Ammon's horn (tissue), 1 donor: ENCODE data around the gene ERC2.
A peak's percentile ranks its signal among the peaks of the same experiment; 100 is the strongest.

ENCODE experiments used
- DNase-seq: peaks from one replicate; pipeline ENCODE4 v3.0.0-alpha.2; 2016; ENCODE audit warnings: low spot score

Gene ERC2

DNA sequence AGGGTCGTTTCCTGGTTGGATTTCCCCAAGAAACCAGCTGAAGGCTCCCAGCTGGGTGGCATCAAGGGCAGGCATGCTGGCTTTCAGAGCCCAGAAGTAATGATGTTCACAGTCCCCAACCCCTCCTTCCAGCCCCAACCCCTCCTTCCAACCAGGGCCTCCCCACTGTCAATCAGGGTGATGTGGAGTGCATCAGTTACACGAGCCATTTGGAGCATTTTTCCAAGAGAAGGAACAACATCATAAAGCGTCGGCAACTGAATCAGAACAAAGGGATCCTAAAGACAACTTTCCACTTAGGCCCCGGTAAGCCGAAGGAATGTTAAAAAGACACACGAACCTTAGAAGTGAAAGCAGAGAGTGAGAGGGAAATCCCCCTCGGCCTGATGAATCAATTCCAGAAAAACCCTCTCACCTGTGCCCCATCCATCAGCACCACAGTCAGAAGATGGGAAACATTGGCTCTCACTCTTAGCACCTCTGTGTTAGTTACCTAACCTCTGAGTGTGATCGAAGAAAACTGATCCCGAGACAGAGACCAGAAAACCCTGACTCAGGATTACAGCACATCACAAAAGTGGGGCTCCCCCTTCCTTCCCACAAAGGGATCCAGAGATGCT is 880.0 kb downstream of the ERC2 start:
- DNase-seq, result no peak

- no peak for DNase-seq
Measured at GRCh38 chr3:55585856-55586255, 882.4 kb downstream of the ERC2 start.

GRCh38 chr3:55584716-55585368 is 883.4 kb downstream of the ERC2 start:
- no peak for DNase-seq

DNA sequence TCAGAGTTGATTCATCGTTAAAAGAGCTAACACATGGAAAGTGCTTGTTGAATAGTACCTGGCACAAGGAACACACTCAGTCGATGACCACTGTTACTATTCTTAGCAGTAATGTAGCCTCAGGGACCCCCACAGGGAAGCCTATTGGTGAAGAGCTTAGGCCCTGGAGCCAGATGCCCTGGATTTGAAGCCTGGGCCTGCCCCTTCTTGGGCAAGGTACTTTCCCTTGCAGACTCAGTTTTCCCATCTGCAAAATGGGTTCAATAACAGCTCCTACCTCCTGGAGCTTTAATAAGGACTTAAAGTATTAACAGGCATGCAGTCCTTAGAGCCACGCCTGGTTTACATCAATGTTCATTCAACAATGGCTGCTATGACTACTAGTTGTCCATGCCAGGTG is 884.2 kb downstream of the ERC2 start:
- DNase-seq, result no peak

DNA sequence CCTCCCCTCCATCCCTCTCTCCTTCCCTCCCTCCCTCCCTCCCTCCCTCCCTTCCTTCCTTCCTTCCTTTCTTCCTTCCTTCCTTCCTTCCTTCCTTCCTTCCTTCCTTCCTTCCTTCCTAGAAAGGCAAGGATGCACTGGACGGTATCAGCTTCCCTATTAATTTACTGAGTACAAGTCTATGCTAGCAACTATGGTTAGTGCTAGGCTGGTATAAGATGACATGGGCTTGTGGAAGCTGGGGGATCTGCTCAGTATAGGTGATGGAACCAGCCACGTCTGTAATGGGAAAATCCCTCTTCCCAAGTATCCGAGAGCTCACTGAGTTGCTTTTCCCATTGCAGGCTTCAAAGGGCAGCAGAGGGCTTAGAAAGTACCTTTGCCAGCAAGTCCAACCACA is 884.8 kb downstream of the ERC2 start:
- no peak for DNase-seq

DNA sequence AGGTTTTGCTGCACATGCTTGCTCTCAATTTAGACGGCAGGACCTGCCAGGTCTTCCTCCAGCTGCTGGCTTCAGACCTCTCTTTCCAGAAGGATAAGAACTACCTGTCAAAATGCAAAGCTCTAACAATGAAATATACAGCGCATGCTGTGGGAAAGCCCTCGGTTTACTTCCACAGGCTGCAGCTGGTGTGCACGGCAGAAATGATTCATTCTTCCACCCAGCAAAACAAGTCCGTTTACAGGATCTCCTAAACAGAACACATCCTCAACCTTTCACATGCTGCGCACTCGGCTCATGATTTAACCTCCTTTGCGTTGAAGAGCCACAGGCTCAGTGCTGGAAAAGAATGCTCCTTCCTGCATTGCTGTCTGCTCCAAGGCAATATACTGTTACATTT is 888.8 kb downstream of the ERC2 start:
- DNase-seq, result peak; percentile 25

GRCh38 chr3:55576621-55577388 is 891.5 kb downstream of the ERC2 start:
- DNase-seq, result no peak

GRCh38 chr3:55574671-55575070 is 893.6 kb downstream of the ERC2 start:
- DNase-seq, result no peak

GRCh38 chr3:55572816-55573215 is 895.5 kb downstream of the ERC2 start:
- DNase-seq, result no peak

GRCh38 chr3:55571913-55572312 is 896.4 kb downstream of the ERC2 start:
- DNase-seq, result peak; percentile 63

DNA sequence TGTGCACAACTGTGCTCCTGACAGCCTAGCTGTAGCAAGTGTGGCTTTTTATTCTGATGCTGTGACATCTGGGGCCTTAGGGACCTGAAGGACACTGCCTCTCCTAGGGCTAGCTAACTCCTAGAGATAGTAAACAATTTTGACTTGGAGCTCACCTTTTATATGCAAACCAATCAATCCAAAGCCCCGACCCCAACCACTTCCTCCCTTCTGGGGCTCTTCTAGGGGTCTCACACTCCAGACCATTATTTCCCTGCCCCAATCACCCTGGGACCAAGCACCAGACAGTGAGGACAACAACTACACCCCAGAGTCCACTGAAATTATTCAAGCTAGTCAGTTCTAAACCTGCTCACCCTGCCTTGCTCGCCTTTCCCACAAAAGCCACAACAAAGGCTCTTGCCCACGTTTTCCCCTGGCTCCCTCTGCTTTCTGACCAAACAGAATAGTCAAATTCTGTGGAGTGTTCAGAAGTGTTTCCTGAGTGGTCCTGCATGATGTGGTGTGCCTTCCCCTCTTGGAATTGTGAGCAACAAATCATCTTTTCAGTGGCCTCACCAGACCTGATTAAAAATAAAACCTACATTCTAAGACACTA is 897.0 kb downstream of the ERC2 start:
- no peak for DNase-seq

DNA sequence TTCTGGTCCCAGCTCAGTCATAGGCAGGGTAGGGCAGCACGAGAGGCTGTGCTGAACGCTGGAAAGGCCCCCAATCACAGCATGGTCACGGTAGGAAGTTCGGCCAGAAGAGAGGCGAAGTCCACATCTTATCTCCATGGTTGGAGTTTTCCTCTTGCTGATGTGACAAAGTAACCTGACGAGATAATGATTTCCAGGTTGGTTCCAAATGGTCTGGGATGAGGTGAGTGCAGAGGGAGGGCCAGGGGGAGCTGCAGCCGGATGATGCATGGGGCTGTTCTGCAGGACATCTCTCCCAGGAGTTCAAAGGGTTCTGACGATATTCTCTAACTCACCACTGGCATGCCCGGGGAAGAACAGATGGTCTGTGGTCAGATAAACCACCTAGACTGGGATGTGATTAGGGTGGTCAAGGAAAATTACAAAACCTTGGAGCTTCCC is 898.0 kb downstream of the ERC2 start:
- DNase-seq, result no peak

GRCh38 chr3:55569033-55569599 is 899.2 kb downstream of the ERC2 start:
- DNase-seq, result no peak

DNA sequence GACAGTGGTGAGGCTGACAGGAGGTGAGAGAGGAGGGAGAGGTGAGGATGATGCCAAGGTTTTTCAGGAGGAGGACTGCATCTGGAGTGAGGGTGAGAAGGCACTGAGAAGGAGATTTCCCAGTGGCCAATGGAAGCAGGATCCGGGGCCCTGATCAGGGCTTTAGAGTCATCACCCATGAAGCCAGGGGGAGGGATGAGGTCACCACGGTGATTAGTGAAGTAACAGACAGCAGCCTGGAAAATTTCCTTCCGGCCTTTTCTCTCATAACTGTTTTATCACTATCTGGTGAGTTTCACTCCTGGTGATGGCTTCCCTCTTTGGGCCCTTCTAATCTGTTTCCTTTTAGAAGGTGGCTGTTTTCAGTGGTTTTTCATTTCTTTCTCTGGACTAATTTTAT is 900.7 kb downstream of the ERC2 start:
- no peak for DNase-seq

GRCh38 chr3:55567121-55567520 is 901.1 kb downstream of the ERC2 start:
- no peak for DNase-seq

GRCh38 chr3:55565521-55565920 is 902.7 kb downstream of the ERC2 start:
- DNase-seq, result no peak

DNA sequence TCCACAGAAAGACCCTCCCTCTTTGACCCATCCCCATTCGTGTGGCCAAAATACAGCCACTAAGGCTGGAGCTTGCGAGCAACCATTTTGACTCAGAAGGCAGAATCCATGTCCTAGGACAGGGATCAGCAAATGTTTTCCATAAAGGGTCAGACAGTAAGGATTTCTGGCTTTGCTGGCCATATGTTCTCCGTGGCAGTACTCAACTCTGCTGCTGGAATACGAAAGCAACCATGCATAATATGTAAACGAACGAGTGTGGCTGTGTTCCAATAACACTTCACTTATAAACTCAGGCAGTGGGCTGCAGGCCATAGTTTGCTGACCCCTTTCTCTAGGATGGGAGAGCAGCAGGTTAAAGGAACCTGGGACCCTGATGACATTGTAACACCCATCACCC is 903.5 kb downstream of the ERC2 start:
- DNase-seq, result no peak

- no peak for DNase-seq
Measured at GRCh38 chr3:55562700-55563099, 905.6 kb downstream of the ERC2 start.

- no peak for DNase-seq
Measured at GRCh38 chr3:55559500-55560423, 908.5 kb downstream of the ERC2 start.

GRCh38 chr3:55558316-55558715 is 910.0 kb downstream of the ERC2 start:
- DNase-seq, result no peak

DNA sequence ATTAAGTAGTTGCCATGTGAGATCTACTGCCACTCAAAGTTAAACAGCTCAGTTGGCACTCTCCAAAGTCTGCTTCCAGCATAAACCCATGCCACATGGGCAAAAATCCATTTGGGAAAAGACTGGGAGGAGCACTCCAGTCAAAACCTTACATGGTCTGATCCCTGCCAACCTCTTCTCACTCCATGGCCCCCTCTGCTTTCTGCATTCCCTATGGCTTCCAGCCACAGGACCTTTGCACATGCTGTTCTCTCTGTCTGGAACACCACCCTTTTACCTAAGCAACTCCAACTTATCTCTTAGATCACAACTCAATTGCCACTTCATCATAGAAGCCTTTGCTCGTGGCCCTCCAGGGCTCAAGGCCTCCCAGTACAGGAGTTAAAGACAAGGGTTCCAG is 910.7 kb downstream of the ERC2 start:
- no peak for DNase-seq
